Smooth muscle cell (in vitro differentiated cells): ENCODE results near the gene CRHR1. TPM values are rescaled to one million over a fixed set of nuclear protein-coding genes. Genes with fewer than 3 reads are reported as not detected.

ENCODE experiments used
- DNase-seq: peaks from one replicate; lab custom pipeline; 2025; ENCODE audit not compliant: unreplicated experiment; lab: John Stamatoyannopoulos, UW
- H2AFZ ChIP-seq: fragments of 200-600 bp; sonication (generic); 2 replicates; pipeline ENCODE4 v1.6.0; 2016; ENCODE audit warnings: antibody characterized with exemption, low read depth, mild to moderate bottlenecking
- H3F3A ChIP-seq: fragments of 200-600 bp; sonication (generic); 2 replicates; pipeline ENCODE4 v1.6.0; 2017; ENCODE audit warnings: antibody characterized with exemption, low read depth
- H3K27ac ChIP-seq: fragments of 200-600 bp; sonication (generic); 2 replicates; pipeline ENCODE4 v1.5.1; 2016; ENCODE audit warnings: low read depth, mild to moderate bottlenecking
- H3K27me3 ChIP-seq: fragments of 200-600 bp; sonication (generic); 2 replicates; pipeline ENCODE4 v1.6.1; 2016; ENCODE audit warnings: low read depth, mild to moderate bottlenecking
- H3K36me3 ChIP-seq: fragments of 200-600 bp; sonication (generic); 2 replicates; pipeline ENCODE4 v1.5.1; 2016; ENCODE audit warnings: low read depth
- H3K4me1 ChIP-seq: fragments of 200-600 bp; sonication (generic); 2 replicates; pipeline ENCODE4 v1.5.1; 2016; ENCODE audit warnings: low read depth
- H3K4me2 ChIP-seq: fragments of 200-600 bp; sonication (generic); 2 replicates; pipeline ENCODE4 v1.6.0; 2016; ENCODE audit warnings: mild to moderate bottlenecking
- H3K4me3 ChIP-seq: fragments of 200-600 bp; sonication (generic); 2 replicates; pipeline ENCODE4 v1.5.1; 2016; ENCODE audit warnings: mild to moderate bottlenecking
- H3K79me2 ChIP-seq: fragments of 200-600 bp; sonication (generic); 2 replicates; pipeline ENCODE4 v1.6.0; 2016; ENCODE audit warnings: low read depth, mild to moderate bottlenecking
- H3K9ac ChIP-seq: fragments of 200-600 bp; sonication (generic); 2 replicates; pipeline ENCODE4 v1.6.0; 2016; ENCODE audit warnings: low read depth
- H3K9me3 ChIP-seq: fragments of 200-600 bp; sonication (generic); replicated peaks from 2 replicates; pipeline ENCODE4 v1.5.1; 2016; ENCODE audit warnings: low read depth
- H4K20me1 ChIP-seq: fragments of 200-600 bp; sonication (generic); 2 replicates; pipeline ENCODE4 v1.6.0; 2016; ENCODE audit warnings: low read depth
- WGBS: methylation state at CpG from one replicate; pipeline ENCODE4 v1.1.7; 2016; ENCODE audit warnings: low lambda C conversion rate; 5-methylcytosine and 5-hydroxymethylcytosine counted together
- polyA plus RNA-seq: library from polyadenylated mRNA; unstranded; fragments of >200 nt; fragmentation: Nextera tagmentation; extraction: Ambion mirVana; gene quantifications from 2 replicates; pipeline ENCODE4 v1.2.1, GENCODE V29; 2016
- total RNA-seq: library from RNA; depleted of rRNA; stranded (reverse); fragments of >200 nt; gene quantifications from 2 replicates; pipeline ENCODE4 v1.2.3, GENCODE V29; 2014
- TF ChIP-seq, protein P1 (sequence below): fragments of 200-600 bp; sonication (generic); IDR thresholded peaks from 2 replicates; pipeline ENCODE4 v1.5.1; 2017; ENCODE audit warnings: borderline replicate concordance, mild to moderate bottlenecking, antibody characterized with exemption; ENCODE audit not compliant: insufficient read depth, poor library complexity, severe bottlenecking

Gene CRHR1
- total and polyA plus RNA-seq, 2 experiments from 2014 or later = 0.09 TPM; not detected in 1

DNA sequence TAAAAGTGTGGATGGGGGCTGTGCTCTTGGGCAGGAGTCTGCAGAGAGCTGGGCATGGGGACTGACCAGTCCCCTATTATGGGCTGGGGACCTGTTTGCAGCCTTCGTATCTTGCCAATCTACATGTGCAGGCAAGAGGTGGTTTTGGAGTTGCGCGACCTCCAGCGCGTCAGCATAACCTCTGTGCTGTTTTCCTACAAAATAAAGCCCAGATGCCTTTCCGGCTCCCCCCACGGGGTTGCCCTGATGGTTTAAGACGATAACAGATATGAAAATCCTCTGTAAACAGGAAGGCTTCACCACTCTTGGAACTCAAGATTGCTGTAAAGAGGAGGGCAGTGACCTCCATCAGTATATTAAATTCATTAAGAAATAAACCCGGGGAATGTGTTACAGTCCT is 44.1 kb downstream of the CRHR1 start:
- H2AFZ ChIP-seq = no peak overlapping the region
- H3K9ac ChIP-seq = no peak overlapping the region
- H3K27me3 ChIP-seq = no peaks in the 10 kb centered on the region
- no peak for DNase-seq
- TF ChIP-seq, protein P1, sequence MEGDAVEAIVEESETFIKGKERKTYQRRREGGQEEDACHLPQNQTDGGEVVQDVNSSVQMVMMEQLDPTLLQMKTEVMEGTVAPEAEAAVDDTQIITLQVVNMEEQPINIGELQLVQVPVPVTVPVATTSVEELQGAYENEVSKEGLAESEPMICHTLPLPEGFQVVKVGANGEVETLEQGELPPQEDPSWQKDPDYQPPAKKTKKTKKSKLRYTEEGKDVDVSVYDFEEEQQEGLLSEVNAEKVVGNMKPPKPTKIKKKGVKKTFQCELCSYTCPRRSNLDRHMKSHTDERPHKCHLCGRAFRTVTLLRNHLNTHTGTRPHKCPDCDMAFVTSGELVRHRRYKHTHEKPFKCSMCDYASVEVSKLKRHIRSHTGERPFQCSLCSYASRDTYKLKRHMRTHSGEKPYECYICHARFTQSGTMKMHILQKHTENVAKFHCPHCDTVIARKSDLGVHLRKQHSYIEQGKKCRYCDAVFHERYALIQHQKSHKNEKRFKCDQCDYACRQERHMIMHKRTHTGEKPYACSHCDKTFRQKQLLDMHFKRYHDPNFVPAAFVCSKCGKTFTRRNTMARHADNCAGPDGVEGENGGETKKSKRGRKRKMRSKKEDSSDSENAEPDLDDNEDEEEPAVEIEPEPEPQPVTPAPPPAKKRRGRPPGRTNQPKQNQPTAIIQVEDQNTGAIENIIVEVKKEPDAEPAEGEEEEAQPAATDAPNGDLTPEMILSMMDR = no peak
- no peaks in the 10 kb centered on the region for H3K79me2 ChIP-seq
- no peaks in the 10 kb centered on the region for H3K36me3 ChIP-seq
- H4K20me1 ChIP-seq = no peaks in the 10 kb centered on the region
- no peaks in the 10 kb centered on the region for H3K9me3 ChIP-seq
- no peaks in the 10 kb centered on the region for H3F3A ChIP-seq
- WGBS = 73% methylated on average over 9 of the region's 9 CpGs
- H3K27ac ChIP-seq = no peak overlapping the region
- peak overlapping the region; percentile 3 for H3K4me2 ChIP-seq
- no peak overlapping the region for H3K4me3 ChIP-seq
- H3K4me1 ChIP-seq = no peaks in the 10 kb centered on the region

DNA sequence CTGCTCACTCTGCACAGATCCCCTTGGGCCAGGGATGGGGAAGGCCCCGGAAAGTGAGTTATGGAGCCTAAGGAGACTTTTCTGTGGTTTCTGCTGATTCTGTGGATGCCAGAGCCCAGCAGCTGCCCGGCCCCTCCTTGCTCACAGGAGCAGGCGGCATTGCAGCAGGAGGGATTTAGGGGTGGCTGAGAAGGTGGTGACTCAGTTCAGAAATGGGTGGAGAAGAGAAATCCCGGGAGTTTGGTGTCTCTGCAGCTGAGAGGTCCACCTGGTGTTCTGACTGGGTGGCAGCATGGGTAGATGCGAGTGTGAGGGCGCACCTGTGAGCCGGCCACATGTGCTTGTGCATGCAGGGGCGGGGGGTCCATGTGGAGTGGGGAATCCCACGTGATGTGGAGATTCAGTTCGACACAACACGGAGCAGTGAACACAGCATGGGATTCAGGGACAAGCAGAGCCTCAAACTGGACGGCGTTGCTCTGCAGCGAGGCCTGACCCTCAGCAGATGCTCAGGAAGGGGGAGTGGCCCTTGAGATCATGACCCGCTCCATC is 44.5 kb downstream of the CRHR1 start:
- Histone ChIP-seq H3K4me2 (peak overlapping the region; percentile 3), H3K79me2 (no peaks in the 10 kb centered on the region), H3K9me3 (no peaks in the 10 kb centered on the region), H3F3A (no peaks in the 10 kb centered on the region), H3K9ac (no peak overlapping the region), H3K36me3 (no peaks in the 10 kb centered on the region), H3K4me1 (no peaks in the 10 kb centered on the region), H3K27me3 (no peaks in the 10 kb centered on the region), H4K20me1 (no peaks in the 10 kb centered on the region), H3K4me3 (no peak overlapping the region), H2AFZ (no peak overlapping the region), H3K27ac (no peak overlapping the region)
- peak; percentile 19 for DNase-seq
- TF ChIP-seq, protein P1 = peak; percentile 36
- WGBS = 71% methylated on average over 15 of the region's 15 CpGs

DNA sequence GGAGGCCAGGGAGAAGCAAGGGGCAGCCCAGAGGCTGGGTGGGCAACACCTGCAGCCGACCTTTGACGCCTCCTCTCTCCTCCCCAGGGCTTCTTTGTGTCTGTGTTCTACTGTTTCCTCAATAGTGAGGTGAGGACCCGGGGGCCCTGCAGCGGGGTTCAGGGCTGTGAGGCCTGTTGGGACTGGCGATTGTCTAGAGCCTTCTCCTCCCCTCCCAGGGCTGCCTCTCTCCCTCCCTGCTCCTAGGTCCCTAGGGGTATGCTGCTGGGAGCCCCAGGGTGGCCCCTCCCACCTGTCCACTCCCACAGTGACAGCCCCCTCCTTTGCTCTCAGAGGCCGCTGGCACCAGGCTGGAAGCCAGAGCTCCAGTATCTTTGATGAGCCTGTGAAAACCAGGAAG is 49.8 kb downstream of the CRHR1 start:
- 74% methylated on average over 6 of the region's 6 CpGs for WGBS
- Histone ChIP-seq H3K4me1 (no peaks in the 10 kb centered on the region), H3K9me3 (no peaks in the 10 kb centered on the region), H3K4me2 (no peak overlapping the region), H3K27me3 (no peaks in the 10 kb centered on the region), H3K79me2 (no peaks in the 10 kb centered on the region), H3K27ac (no peak overlapping the region), H3K4me3 (no peak overlapping the region), H3F3A (no peaks in the 10 kb centered on the region), H3K9ac (no peak overlapping the region), H4K20me1 (no peaks in the 10 kb centered on the region), H2AFZ (no peak overlapping the region), H3K36me3 (no peaks in the 10 kb centered on the region)
- DNase-seq = no peak
- TF ChIP-seq, protein P1 = no peak
